SH-SY5Y (cell line): Measurements from ENCODE around the gene TGFA.

Experiments used
- GATA2 ChIP-seq: IDR thresholded peaks from 2 replicates; pipeline ENCODE4 v1.6.1; 2011; ENCODE audit warnings: mild to moderate bottlenecking, low read depth, low read length
- GATA3 ChIP-seq: IDR thresholded peaks from 2 replicates; pipeline ENCODE4 v1.6.1; 2011; ENCODE audit warnings: low read depth, mild to moderate bottlenecking, low read length, moderate library complexity

DNA sequence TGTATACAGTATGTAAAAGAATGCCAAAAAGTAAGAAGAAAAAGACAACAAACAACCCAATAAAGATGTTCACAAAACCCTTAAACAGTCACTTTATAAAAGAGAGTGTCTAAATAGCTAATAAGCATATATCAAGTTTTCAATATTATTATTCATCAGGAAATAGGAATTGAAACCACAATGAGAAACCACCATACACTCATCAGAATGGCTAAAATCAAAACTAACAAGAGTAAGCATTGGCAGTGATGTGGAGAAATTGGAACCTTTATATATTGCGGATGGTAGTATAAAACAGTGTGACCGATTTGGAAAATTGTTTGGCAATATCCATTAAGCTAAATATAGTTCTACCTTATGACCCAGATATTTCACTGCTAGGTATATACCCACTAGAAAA is 20.5 kb upstream of the TGFA start:
- TF ChIP-seq GATA2, result no peak
- no peak for TF ChIP-seq GATA3
